A673 (cell line): ENCODE measurements around the gene CLEC16A. TPM values are rescaled to one million over a fixed set of nuclear protein-coding genes. Genes with fewer than 3 reads are reported as not detected.

Source experiments
- BruUV-seq: library from RNA; stranded (reverse); fragments of 400-500 nt; replicated peaks from 2 replicates; lab custom pipeline; 2021; lab: Mats Ljungman, UMichigan
- CTCF ChIA-PET: fragments of 300-600 bp; sonication (Branson Sonifier 250); formaldehyde crosslinking; loops from one replicate; lab custom pipeline; 2022; ENCODE audit warnings: antibody characterized with exemption; lab: Charles Lee
- POLR2A ChIA-PET: fragments of 300-600 bp; sonication (Branson Sonifier 250); formaldehyde crosslinking; loops from one replicate; lab custom pipeline; 2022; ENCODE audit warnings: antibody characterized with exemption; ENCODE audit not compliant: low non-redundant PET; lab: Charles Lee
- DNase-seq: peaks from one replicate; pipeline ENCODE4 v3.0.0-alpha.2; 2015; ENCODE audit warnings: low spot score
- H3K27ac ChIP-seq: fragments of 200-600 bp; sonication (generic); 2 replicates; pipeline ENCODE4 v1.5.1; 2016; ENCODE audit warnings: mixed run types, low read depth, mild to moderate bottlenecking, mixed read lengths, antibody characterized with exemption, low read length; ENCODE audit not compliant: poor library complexity, severe bottlenecking
- H3K27me3 ChIP-seq: fragments of 200-600 bp; sonication (generic); replicated peaks from 2 replicates; pipeline ENCODE4 v1.6.1; 2017; ENCODE audit warnings: mixed run types, low read depth, mild to moderate bottlenecking, mixed read lengths, antibody characterized with exemption, low read length; ENCODE audit not compliant: insufficient read depth, poor library complexity
- H3K36me3 ChIP-seq: fragments of 200-600 bp; sonication (generic); 2 replicates; pipeline ENCODE4 v1.6.1; 2016; ENCODE audit warnings: mixed run types, mild to moderate bottlenecking, mixed read lengths, antibody characterized with exemption, low read length; ENCODE audit not compliant: insufficient read depth, poor library complexity, severe bottlenecking
- H3K4me1 ChIP-seq: fragments of 200-600 bp; sonication (generic); 2 replicates; pipeline ENCODE4 v1.6.1; 2017; ENCODE audit warnings: mixed run types, mild to moderate bottlenecking, mixed read lengths, antibody characterized with exemption, low read length; ENCODE audit not compliant: insufficient read depth, poor library complexity, severe bottlenecking
- H3K4me3 ChIP-seq: fragments of 200-600 bp; sonication (generic); 2 replicates; pipeline ENCODE4 v1.5.1; 2016; ENCODE audit warnings: low read depth, mixed run types, mild to moderate bottlenecking, mixed read lengths, low read length; ENCODE audit not compliant: poor library complexity, severe bottlenecking
- H3K9me3 ChIP-seq: fragments of 200-600 bp; sonication (generic); 2 replicates; pipeline ENCODE4 v1.6.1; 2016; ENCODE audit warnings: mixed run types, low read depth, mild to moderate bottlenecking, mixed read lengths, antibody characterized with exemption, low read length; ENCODE audit not compliant: poor library complexity, severe bottlenecking
- CTCF ChIP-seq: fragments of 300-800, 200-600 bp; sonication (generic); conservative IDR thresholded peaks from 2 replicates; pipeline ENCODE4 v1.5.1; 2017; ENCODE audit warnings: low read depth, mild to moderate bottlenecking, antibody characterized with exemption, low read length, moderate library complexity, mixed read lengths
- EZH2 ChIP-seq: fragments of 200-600 bp; sonication (generic); IDR thresholded peaks from 2 replicates; pipeline ENCODE4 v1.6.1; 2017; ENCODE audit warnings: borderline replicate concordance, low read depth, mild to moderate bottlenecking, mixed read lengths, antibody characterized with exemption, low read length; ENCODE audit not compliant: poor library complexity, severe bottlenecking
- intact Hi-C: fragments of 100-400 bp; cut with micrococcal nuclease; formaldehyde crosslinking; loops from one replicate; pipeline ENCODE4 v1.10.0; 2022; ENCODE audit not compliant: unreplicated experiment
- total RNA-seq: library from RNA; stranded (reverse); gene quantifications from 2 replicates; pipeline ENCODE4 v1.2.3, GENCODE V29; 2021

CLEC16A gene
- total RNA-seq, 1 experiment from 2014 or later = 23.4 TPM

- no peak overlapping the region for H3K27ac ChIP-seq
- ChIA-PET POLR2A (no interaction called here), CTCF (no interaction called here)
- H3K4me1 ChIP-seq = no peaks in the 10 kb centered on the region
- no peak for TF ChIP-seq CTCF
- no peak for TF ChIP-seq EZH2
- no peaks in the 10 kb centered on the region for H3K27me3 ChIP-seq
- intact Hi-C loops = no loop called here
- no peak overlapping the region for H3K4me3 ChIP-seq
- H3K9me3 ChIP-seq = no peaks in the 10 kb centered on the region
- BruUV-seq = no TSS peak
- H3K36me3 ChIP-seq = no peaks in the 10 kb centered on the region
- DNase-seq = no peak
Measured at GRCh38 chr16:11064851-11065250, 120.5 kb downstream of the CLEC16A start.

GRCh38 chr16:11066261-11066870 is 122.0 kb downstream of the CLEC16A start:
- TF ChIP-seq CTCF (no peak), EZH2 (no peak)
- DNase-seq = no peak
- Histone ChIP-seq H3K4me3 (no peak overlapping the region), H3K27ac (no peak overlapping the region), H3K36me3 (no peaks in the 10 kb centered on the region), H3K9me3 (no peaks in the 10 kb centered on the region), H3K27me3 (no peaks in the 10 kb centered on the region), H3K4me1 (no peaks in the 10 kb centered on the region)
- intact Hi-C loops = no loop called here
- ChIA-PET CTCF (no interaction called here), POLR2A (no interaction called here)
- BruUV-seq = no TSS peak

GRCh38 chr16:11067266-11067665 is 122.9 kb downstream of the CLEC16A start:
- H3K27ac ChIP-seq = no peak overlapping the region
- H3K9me3 ChIP-seq = no peaks in the 10 kb centered on the region
- no peaks in the 10 kb centered on the region for H3K4me1 ChIP-seq
- H3K36me3 ChIP-seq = no peaks in the 10 kb centered on the region
- no peak for DNase-seq
- BruUV-seq = no TSS peak
- H3K27me3 ChIP-seq = no peaks in the 10 kb centered on the region
- POLR2A ChIA-PET = no interaction called here
- CTCF ChIA-PET = interaction anchor here (0.7 kb wide), 1 partner anchor 564 kb away, joined by 8 read pairs; no protein-coding TSS in a partner anchor
- no peak for TF ChIP-seq EZH2
- TF ChIP-seq CTCF = no peak
- no peak overlapping the region for H3K4me3 ChIP-seq
- intact Hi-C loops = no loop called here
